ENCODE data around the gene NFATC4.

Gene NFATC4

GRCh38 chr14:24418492-24418873 is 50.5 kb downstream of the NFATC4 start:
- H2AFZ ChIP-seq (ENCODE audit: low read length), result no peak overlapping the region
- no peaks in the 10 kb centered on the region for H4K20me1 ChIP-seq (ENCODE audit: insufficient read depth, low read length)
- H3K79me2 ChIP-seq (ENCODE audit: insufficient read depth, low read length), result no peaks in the 10 kb centered on the region
- no peaks in the 10 kb centered on the region for H3K36me3 ChIP-seq (ENCODE audit: insufficient read depth, low read length)
- no peak overlapping the region for H3K9ac ChIP-seq (ENCODE audit: low read length)
- no peak overlapping the region for H3K4me2 ChIP-seq (ENCODE audit: low read length)
- H3K4me3 ChIP-seq (ENCODE audit: low read depth, low read length, poor library complexity, severe bottlenecking), result no peak overlapping the region
- no peaks in the 10 kb centered on the region for H3F3A ChIP-seq (ENCODE audit: insufficient read depth, low read length)
- no peak overlapping the region for H3K27ac ChIP-seq (ENCODE audit: low read depth, low read length, poor library complexity, severe bottlenecking)
- peaks cover 12% of the 10 kb centered on the region for H3K4me1 ChIP-seq (ENCODE audit: insufficient read depth, low read length, severe bottlenecking)
- H3K27me3 ChIP-seq (ENCODE audit: insufficient read depth, low read length), result 0 out of 2 replicates have a peak, but pooled peaks cover 6% of the 10 kb centered on the region
- H3K9me2 ChIP-seq (ENCODE audit: low read depth, low read length), result no peaks in the 10 kb centered on the region
- H3K9me3 ChIP-seq (ENCODE audit: low read length), result no peaks in the 10 kb centered on the region
- TF ChIP-seq EZH2 (IDR thresholded peaks at IDR 0.05; ENCODE audit: borderline replicate concordance, low read length), result no peak
- TF ChIP-seq CTCF (IDR thresholded peaks at IDR 0.05; ENCODE audit: low read length), result no peak

- Histone ChIP-seq H3K4me3 (ENCODE audit: low read depth, low read length, poor library complexity, severe bottlenecking) (no peak overlapping the region), H4K20me1 (ENCODE audit: insufficient read depth, low read length) (no peaks in the 10 kb centered on the region), H3K4me2 (ENCODE audit: low read length) (no peak overlapping the region), H3K9me3 (ENCODE audit: low read length) (no peaks in the 10 kb centered on the region), H3K27me3 (ENCODE audit: insufficient read depth, low read length) (no peaks in the 10 kb centered on the region), H3K9ac (ENCODE audit: low read length) (no peak overlapping the region), H3F3A (ENCODE audit: insufficient read depth, low read length) (no peaks in the 10 kb centered on the region), H3K9me2 (ENCODE audit: low read depth, low read length) (no peaks in the 10 kb centered on the region), H3K27ac (ENCODE audit: low read depth, low read length, poor library complexity, severe bottlenecking) (no peak overlapping the region), H3K79me2 (ENCODE audit: insufficient read depth, low read length) (no peaks in the 10 kb centered on the region), H3K4me1 (ENCODE audit: insufficient read depth, low read length, severe bottlenecking) (peaks cover 33% of the 10 kb centered on the region), H3K36me3 (ENCODE audit: insufficient read depth, low read length) (no peaks in the 10 kb centered on the region), H2AFZ (ENCODE audit: low read length) (no peak overlapping the region)
- TF ChIP-seq CTCF (IDR thresholded peaks at IDR 0.05; ENCODE audit: low read length) (no peak), EZH2 (IDR thresholded peaks at IDR 0.05; ENCODE audit: borderline replicate concordance, low read length) (no peak)
Measured at GRCh38 chr14:24422261-24422660, 54.3 kb downstream of the NFATC4 start.

GRCh38 chr14:24422694-24423601 is 55.0 kb downstream of the NFATC4 start:
- Histone ChIP-seq H3K4me3 (ENCODE audit: low read depth, low read length, poor library complexity, severe bottlenecking) (peak overlapping the region; percentile 44), H3K9me2 (ENCODE audit: low read depth, low read length) (no peaks in the 10 kb centered on the region), H4K20me1 (ENCODE audit: insufficient read depth, low read length) (no peaks in the 10 kb centered on the region), H3K4me1 (ENCODE audit: insufficient read depth, low read length, severe bottlenecking) (peaks cover 33% of the 10 kb centered on the region), H3K27me3 (ENCODE audit: insufficient read depth, low read length) (no peaks in the 10 kb centered on the region), H3K9me3 (ENCODE audit: low read length) (no peaks in the 10 kb centered on the region), H3K4me2 (ENCODE audit: low read length) (peak overlapping the region; percentile 58), H3K27ac (ENCODE audit: low read depth, low read length, poor library complexity, severe bottlenecking) (no peak overlapping the region), H3K36me3 (ENCODE audit: insufficient read depth, low read length) (no peaks in the 10 kb centered on the region), H3K79me2 (ENCODE audit: insufficient read depth, low read length) (no peaks in the 10 kb centered on the region), H3F3A (ENCODE audit: insufficient read depth, low read length) (no peaks in the 10 kb centered on the region), H3K9ac (ENCODE audit: low read length) (peak overlapping the region; percentile 33; the same call in 1 of the 2 replicates), H2AFZ (ENCODE audit: low read length) (no peak overlapping the region)
- TF ChIP-seq CTCF (IDR thresholded peaks at IDR 0.05; ENCODE audit: low read length), result no peak
- no peak for TF ChIP-seq EZH2 (IDR thresholded peaks at IDR 0.05; ENCODE audit: borderline replicate concordance, low read length)
